T-cell (primary cell): ENCODE results near the gene CLTC. TPM values are rescaled to one million over a fixed set of nuclear protein-coding genes. Genes with fewer than 3 reads are reported as not detected.

Experiments used
- ATAC-seq, 4 experiments: fragments of 200-7000 bp in 3 of 4; fragments of 150-1000 bp in 1 of 4; cut with Tn5 transposase; replicated peaks in 1 of 4; 1 replicate in 3 of 4; 2 replicates in 1 of 4; pipeline ENCODE4 v1.10.0; 2021; ENCODE audit warnings: moderate library complexity in 3 of 4, mild to moderate bottlenecking in 2 of 4, moderate number of reproducible peaks in 1 of 4
- CTCF ChIA-PET, 2 donors: fragments of 300-600 bp; sonication (Branson Sonifier 250); formaldehyde crosslinking; loops; one replicate each; lab custom pipeline; 2022; ENCODE audit warnings: antibody characterized with exemption in 2 of 2; lab: Charles Lee
- POLR2A ChIA-PET, 2 donors: fragments of 300-600 bp; sonication (Branson Sonifier 250); formaldehyde crosslinking; loops; one replicate each; lab custom pipeline; 2022; ENCODE audit warnings: antibody characterized with exemption in 2 of 2; lab: Charles Lee
- DNase-seq, 35 experiments: peaks; one replicate each; pipeline versions ENCODE4 v3.0.0 to v3.0.0-alpha.2; 2013 to 2023
- H3K27ac ChIP-seq: one replicate; pipeline ENCODE4 v1.5.1; 2013; ENCODE audit warnings: low read length
- H3K27me3 ChIP-seq, 2 experiments: replicated peaks in 1 of 2; 1 replicate in 1 of 2; 2 replicates in 1 of 2; pipeline versions ENCODE4 v1.6.1 to v1.7.0; 2013; ENCODE audit warnings: low read length in 1 of 2, mixed read lengths in 1 of 2; ENCODE audit not compliant: control insufficient read depth in 2 of 2, insufficient read depth in 2 of 2; ENCODE audit errors: extremely low read depth in 1 of 2
- H3K36me3 ChIP-seq, 2 donors: 1 replicate in 1 of 2; 2 replicates in 1 of 2; pipeline versions ENCODE4 v1.6.1 to v1.7.0; 2013; ENCODE audit warnings: low read length in 1 of 2; ENCODE audit not compliant: control insufficient read depth in 2 of 2, insufficient read depth in 1 of 2; ENCODE audit errors: extremely low read depth in 1 of 2
- H3K4me1 ChIP-seq, 2 experiments: 1 replicate in 1 of 2; 2 replicates in 1 of 2; pipeline versions ENCODE4 v1.6.1 to v1.7.0; 2013; ENCODE audit warnings: low read length in 2 of 2, mixed read lengths in 1 of 2; ENCODE audit not compliant: insufficient read depth in 2 of 2, control insufficient read depth in 1 of 2; ENCODE audit errors: extremely low read depth in 1 of 2
- H3K4me3 ChIP-seq, 2 donors: 1 replicate in 1 of 2; 2 replicates in 1 of 2; pipeline versions ENCODE4 v1.5.1 to v1.7.0; 2013; ENCODE audit warnings: mild to moderate bottlenecking in 2 of 2, low read length in 1 of 2, moderate library complexity in 1 of 2; ENCODE audit not compliant: control insufficient read depth in 1 of 2; ENCODE audit errors: extremely low read depth in 1 of 2
- H3K9me3 ChIP-seq: 2 replicates; pipeline ENCODE4 v1.7.0; 2013
- H3K27ac Mint-ChIP-seq, 2 donors: one replicate each; pipeline ENCODE4 v1.8.0; 2020 to 2021; ENCODE audit warnings: mild to moderate bottlenecking in 2 of 2, mixed read lengths in 2 of 2
- H3K27me3 Mint-ChIP-seq, 2 donors: one replicate each; pipeline ENCODE4 v1.8.0; 2021 to 2022; ENCODE audit warnings: mixed read lengths in 2 of 2
- H3K36me3 Mint-ChIP-seq: one replicate; pipeline ENCODE4 v1.8.0; 2021; ENCODE audit warnings: mixed read lengths
- H3K4me1 Mint-ChIP-seq, 3 donors: one replicate each; pipeline ENCODE4 v1.8.0; 2020 to 2022; ENCODE audit warnings: mixed read lengths in 3 of 3, mild to moderate bottlenecking in 1 of 3
- H3K4me3 Mint-ChIP-seq, 3 donors: one replicate each; pipeline ENCODE4 v1.8.0; 2020 to 2022; ENCODE audit warnings: mild to moderate bottlenecking in 3 of 3, mixed read lengths in 3 of 3, moderate library complexity in 3 of 3
- H3K9me3 Mint-ChIP-seq, 3 donors: one replicate each; pipeline ENCODE4 v1.8.0; 2020 to 2022; ENCODE audit warnings: mixed read lengths in 3 of 3
- WGBS: methylation state at CpG from one replicate; pipeline ENCODE4 v1.1.5; 2013; ENCODE audit warnings: missing lambda C conversion rate; ENCODE audit not compliant: insufficient coverage; 5-methylcytosine and 5-hydroxymethylcytosine counted together
- total RNA-seq, 35 experiments: library from RNA in 6 of 35; stranded (reverse) in 6 of 35; fragments of 120-200 nt in 1 of 35; gene quantifications; one replicate each; pipeline versions ENCODE4 v1.2.1 to v1.2.4 and lab custom pipeline; 2013 to 2026

CLTC gene
- total RNA-seq, 5 donors from 2014 or later (not counting 1 experiment from before 2014, with no cell fraction given) = 70.3 to 98.7 (median 85.3) TPM

DNA sequence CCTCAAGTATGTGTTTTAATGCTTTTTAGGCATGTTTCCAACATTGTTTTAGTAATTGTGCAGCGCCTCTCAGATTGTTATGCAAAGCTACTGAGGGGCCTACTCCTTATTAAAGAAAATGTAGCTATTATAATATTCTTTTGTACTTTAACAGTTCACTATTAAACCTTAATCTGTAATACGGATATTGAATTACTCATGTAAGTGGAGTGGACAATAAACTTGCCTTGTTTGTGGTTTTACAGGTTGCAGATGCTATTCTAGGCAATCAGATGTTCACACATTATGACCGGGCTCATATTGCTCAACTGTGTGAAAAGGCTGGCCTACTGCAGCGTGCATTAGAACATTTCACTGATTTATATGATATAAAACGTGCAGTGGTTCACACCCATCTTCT, 46.5 kb downstream of the CLTC start:
- peaks cover 0 to 24% (median 19%) of the 10 kb centered on the region in 3 donors for H3K4me1 Mint-ChIP-seq
- Histone ChIP-seq H3K4me3 (no peak overlapping the region), H3K9me3 (no peaks in the 10 kb centered on the region), H3K36me3 (peaks cover 0 to 80% of the 10 kb centered on the region in 2 donors), H3K27ac (no peak overlapping the region), H3K4me1 (no peaks in the 10 kb centered on the region), H3K27me3 (no peaks in the 10 kb centered on the region)
- CTCF ChIA-PET = no interaction called here
- H3K9me3 Mint-ChIP-seq = no peaks in the 10 kb centered on the region
- no CpG with 5 or more reads among the region's 5 CpGs for WGBS
- DNase-seq (no peak), ATAC-seq (no peak)
- peaks cover 25% of the 10 kb centered on the region for H3K36me3 Mint-ChIP-seq
- H3K27ac Mint-ChIP-seq = no peak overlapping the region
- no peaks in the 10 kb centered on the region for H3K27me3 Mint-ChIP-seq
- no peak overlapping the region for H3K4me3 Mint-ChIP-seq
- POLR2A ChIA-PET = no interaction called here

DNA sequence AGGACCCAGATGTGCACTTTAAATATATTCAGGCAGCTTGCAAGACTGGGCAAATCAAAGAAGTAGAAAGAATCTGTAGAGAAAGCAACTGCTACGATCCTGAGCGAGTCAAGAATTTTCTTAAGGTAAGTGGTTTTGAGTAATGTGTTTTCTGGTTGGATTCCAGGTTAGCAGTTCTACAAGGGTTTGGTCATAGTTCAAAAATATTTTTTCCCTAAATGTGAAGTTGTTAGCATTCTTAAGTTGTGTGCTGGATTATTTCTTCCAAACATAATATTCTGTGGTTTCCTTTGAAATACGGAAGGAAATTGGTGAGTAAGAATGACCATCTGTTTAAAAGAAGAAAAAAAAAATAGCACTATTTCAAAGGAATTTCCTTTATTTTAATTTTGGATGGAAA, 49.1 kb downstream of the CLTC start:
- no peak for ATAC-seq
- DNase-seq = no peak
- Histone ChIP-seq H3K9me3 (no peaks in the 10 kb centered on the region), H3K27ac (no peak overlapping the region), H3K27me3 (no peaks in the 10 kb centered on the region), H3K4me1 (no peaks in the 10 kb centered on the region), H3K36me3 (peaks cover 0 to 74% of the 10 kb centered on the region in 2 donors), H3K4me3 (no peak overlapping the region)
- Mint-ChIP-seq H3K9me3 (no peaks in the 10 kb centered on the region), H3K4me1 (peaks cover 0 to 29% (median 22%) of the 10 kb centered on the region in 3 donors), H3K4me3 (no peak overlapping the region), H3K27me3 (no peaks in the 10 kb centered on the region), H3K27ac (peak overlapping the region; percentile 49 to 57), H3K36me3 (peaks cover 20% of the 10 kb centered on the region)
- CTCF ChIA-PET = interaction anchor here in 1 of 2 donors (0.6 kb wide), 1 partner anchor 14 kb away, joined by 3 read pairs; no protein-coding TSS in a partner anchor
- POLR2A ChIA-PET = interaction anchor here in 1 of 2 donors (0.5 kb wide), 1 partner anchor 52 kb away, joined by 3 read pairs; no protein-coding TSS in a partner anchor
- WGBS = no CpG with 5 or more reads among the region's 3 CpGs

DNA sequence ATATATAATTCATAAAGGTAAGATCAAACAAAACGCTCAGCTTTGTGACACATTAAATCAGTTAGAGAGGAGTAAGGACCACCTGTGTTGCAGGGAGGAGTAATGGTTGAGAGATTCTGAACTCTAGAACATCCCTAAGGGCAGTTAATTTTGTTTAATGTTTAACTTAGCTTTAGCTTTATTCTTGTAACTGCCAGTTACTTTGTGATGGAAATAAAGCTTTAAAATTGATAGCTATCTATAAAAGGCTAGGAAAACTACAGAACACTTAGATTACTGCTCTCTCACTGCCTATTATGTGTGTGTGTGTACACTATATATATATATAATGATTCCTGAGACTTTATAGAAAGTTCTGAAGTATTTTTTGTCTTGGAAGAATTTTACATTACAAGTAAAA, 49.7 kb downstream of the CLTC start:
- Histone ChIP-seq H3K4me3 (no peak overlapping the region), H3K4me1 (no peaks in the 10 kb centered on the region), H3K27ac (no peak overlapping the region), H3K36me3 (peaks cover 0 to 74% of the 10 kb centered on the region in 2 donors), H3K9me3 (no peaks in the 10 kb centered on the region), H3K27me3 (no peaks in the 10 kb centered on the region)
- Mint-ChIP-seq H3K4me3 (no peak overlapping the region), H3K36me3 (peaks cover 20% of the 10 kb centered on the region), H3K4me1 (peaks cover 0 to 29% (median 22%) of the 10 kb centered on the region in 3 donors), H3K9me3 (no peaks in the 10 kb centered on the region), H3K27ac (peak overlapping the region; percentile 79 to 80), H3K27me3 (no peaks in the 10 kb centered on the region)
- WGBS = no CpG with 5 or more reads among the region's 1 CpG
- ATAC-seq = no peak
- ChIA-PET POLR2A (interaction anchor here in 1 of 2 donors (0.5 kb wide), 1 partner anchor 53 kb away, joined by 3 read pairs; no protein-coding TSS in a partner anchor), CTCF (interaction anchor here in 1 of 2 donors (0.6 kb wide), 1 partner anchor 14 kb away, joined by 3 read pairs; no protein-coding TSS in a partner anchor)
- DNase-seq = no peak

DNA sequence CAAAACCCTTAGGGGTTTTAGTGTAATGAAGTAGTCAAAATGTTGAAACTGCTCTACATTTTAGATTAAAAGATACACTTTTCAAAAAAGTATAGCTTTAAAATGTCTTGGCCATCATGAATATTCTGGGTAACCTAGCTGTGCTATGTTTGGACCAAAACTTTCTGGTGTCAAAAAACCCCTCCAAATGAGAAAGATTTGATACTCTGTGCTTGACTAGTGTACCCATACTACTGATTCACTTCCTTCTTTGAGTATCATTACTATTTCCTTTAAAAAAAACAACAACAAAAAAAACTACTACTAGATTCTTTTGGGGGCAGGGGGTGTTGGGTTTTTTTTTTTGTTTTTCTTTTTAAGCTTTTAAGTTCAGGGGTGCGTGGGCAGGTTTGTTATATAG, 50.2 kb downstream of the CLTC start:
- Histone ChIP-seq H3K27ac (no peak overlapping the region), H3K4me3 (no peak overlapping the region), H3K36me3 (peaks cover 0 to 73% of the 10 kb centered on the region in 2 donors), H3K27me3 (no peaks in the 10 kb centered on the region), H3K4me1 (no peaks in the 10 kb centered on the region), H3K9me3 (no peaks in the 10 kb centered on the region)
- no peak for DNase-seq
- Mint-ChIP-seq H3K4me1 (peaks cover 0 to 29% (median 22%) of the 10 kb centered on the region in 3 donors), H3K4me3 (no peak overlapping the region), H3K36me3 (peaks cover 20% of the 10 kb centered on the region), H3K27ac (peak overlapping the region; percentile 79 to 80), H3K27me3 (no peaks in the 10 kb centered on the region), H3K9me3 (no peaks in the 10 kb centered on the region)
- WGBS = no CpG with 5 or more reads among the region's 1 CpG
- POLR2A ChIA-PET = interaction anchor here (0.5 to 0.9 kb wide), 6 partner anchors 9 to 515 kb away, joined by 3 to 11 read pairs (median 4); partner anchors contain the start of gene PRR11 (in 1 of the 2)
- no peak for ATAC-seq
- CTCF ChIA-PET = interaction anchor here in 1 of 2 donors (0.6 to 0.7 kb wide), 2 partner anchors 25 to 83 kb away, joined by 3 read pairs; no protein-coding TSS in a partner anchor

DNA sequence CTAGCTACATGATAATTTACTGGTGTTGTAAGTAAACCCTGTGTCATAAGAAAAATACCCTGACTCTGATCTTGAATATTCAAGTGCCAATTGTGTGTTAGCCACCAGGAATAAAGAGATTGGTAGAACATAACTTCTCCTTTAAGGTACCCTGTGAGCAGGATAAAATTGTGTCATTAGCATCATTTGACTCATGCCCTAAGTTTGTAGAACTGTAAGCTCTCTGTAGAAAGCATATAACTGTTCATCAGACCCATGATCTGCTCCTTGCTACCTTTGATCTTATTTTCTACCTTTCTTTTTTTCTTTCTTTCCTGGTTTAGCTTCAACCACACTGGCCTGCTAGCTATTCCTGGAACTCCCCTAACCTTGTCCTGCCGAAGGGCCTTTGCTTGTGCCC, 51.7 kb downstream of the CLTC start:
- ChIA-PET POLR2A (no interaction called here), CTCF (interaction anchor here in 1 of 2 donors (1.4 kb wide), 1 partner anchor 36 kb away, joined by 3 read pairs; the partner anchor contains the start of genes PTRH2 and VMP1)
- Histone ChIP-seq H3K9me3 (no peaks in the 10 kb centered on the region), H3K36me3 (peaks cover 0 to 74% of the 10 kb centered on the region in 2 donors), H3K4me1 (no peaks in the 10 kb centered on the region), H3K4me3 (no peak overlapping the region), H3K27me3 (no peaks in the 10 kb centered on the region), H3K27ac (no peak overlapping the region)
- Mint-ChIP-seq H3K27ac (peak overlapping the region; percentile 70 to 82), H3K4me1 (peaks cover 0 to 29% (median 22%) of the 10 kb centered on the region in 3 donors), H3K9me3 (no peaks in the 10 kb centered on the region), H3K36me3 (peaks cover 21% of the 10 kb centered on the region), H3K4me3 (no peak overlapping the region), H3K27me3 (no peaks in the 10 kb centered on the region)
- DNase-seq (no peak), ATAC-seq (no peak)
- WGBS = no CpG with 5 or more reads among the region's 1 CpG

DNA sequence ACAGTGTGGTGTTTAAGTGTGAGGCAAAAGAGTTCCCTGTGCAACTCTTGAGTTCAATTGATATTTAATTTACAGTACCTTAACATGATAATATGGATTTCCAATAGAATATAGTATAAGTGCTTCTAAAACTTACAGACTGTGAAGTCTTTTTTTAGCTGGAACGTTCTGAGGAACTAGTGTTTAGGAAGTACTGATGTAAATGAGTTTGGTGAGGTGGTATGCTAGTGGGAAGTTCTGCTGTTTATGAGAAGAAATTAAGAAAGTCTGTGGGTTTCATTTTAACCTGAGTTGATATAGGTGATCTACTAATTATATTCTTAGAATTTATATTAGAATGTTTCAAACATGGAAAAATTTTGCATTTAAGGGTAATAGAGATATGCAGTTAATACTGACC, 55.5 kb downstream of the CLTC start:
- no peak for ATAC-seq
- POLR2A ChIA-PET = interaction anchor here in 1 of 2 donors (1.4 kb wide), 1 partner anchor 10 kb away, joined by 4 read pairs; no protein-coding TSS in a partner anchor
- Mint-ChIP-seq H3K27ac (peak overlapping the region in 1 of 2 donors; percentile 74), H3K36me3 (peaks cover 34% of the 10 kb centered on the region), H3K4me1 (peaks cover 0 to 12% (median 9%) of the 10 kb centered on the region in 3 donors), H3K4me3 (no peak overlapping the region), H3K9me3 (no peaks in the 10 kb centered on the region), H3K27me3 (no peaks in the 10 kb centered on the region)
- no peaks in the 10 kb centered on the region for H3K4me1 ChIP-seq
- no peaks in the 10 kb centered on the region for H3K27me3 ChIP-seq
- no CpG with 5 or more reads among the region's 1 CpG for WGBS
- no peaks in the 10 kb centered on the region for H3K9me3 ChIP-seq
- DNase-seq = no peak
- H3K36me3 ChIP-seq = peaks cover 0 to 77% of the 10 kb centered on the region in 2 donors
- H3K27ac ChIP-seq = no peak overlapping the region
- CTCF ChIA-PET = interaction anchor here in 1 of 2 donors (0.6 to 0.8 kb wide), 3 partner anchors 14 to 359 kb away, joined by 3 read pairs; no protein-coding TSS in a partner anchor
- H3K4me3 ChIP-seq = no peak overlapping the region
